SKM-1 (cell line): ENCODE results near the gene CYP27B1.
"Not testable (repeated sequence)": the region's sequence is repeated elsewhere in the genome, so short reads cannot be mapped to it uniquely, and the experiment has no call there.

Experiments used
- DNase-seq: peaks from one replicate; lab custom pipeline; 2025; ENCODE audit not compliant: unreplicated experiment; lab: John Stamatoyannopoulos, UW

CYP27B1 gene

DNA sequence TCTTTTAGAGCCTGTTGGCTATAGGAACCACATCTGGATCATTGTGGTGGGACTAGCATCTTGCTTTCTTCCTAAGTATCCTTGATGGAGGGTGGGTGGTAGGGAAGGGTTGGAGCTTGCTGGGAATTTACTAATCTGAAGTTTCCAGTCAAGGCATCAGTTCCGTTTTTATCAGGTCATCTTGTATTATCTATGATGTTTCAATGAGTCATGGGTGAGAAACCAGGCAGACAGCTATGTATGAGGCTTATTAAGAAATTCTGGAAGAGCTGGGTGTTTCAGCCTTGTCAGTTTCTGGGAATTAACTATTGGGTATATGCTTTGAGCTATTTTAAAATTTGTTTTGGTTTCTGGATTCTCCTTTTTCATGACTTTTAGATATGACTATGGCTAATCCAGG, 27.0 kb upstream of the CYP27B1 start:
- DNase-seq = no peak

DNA sequence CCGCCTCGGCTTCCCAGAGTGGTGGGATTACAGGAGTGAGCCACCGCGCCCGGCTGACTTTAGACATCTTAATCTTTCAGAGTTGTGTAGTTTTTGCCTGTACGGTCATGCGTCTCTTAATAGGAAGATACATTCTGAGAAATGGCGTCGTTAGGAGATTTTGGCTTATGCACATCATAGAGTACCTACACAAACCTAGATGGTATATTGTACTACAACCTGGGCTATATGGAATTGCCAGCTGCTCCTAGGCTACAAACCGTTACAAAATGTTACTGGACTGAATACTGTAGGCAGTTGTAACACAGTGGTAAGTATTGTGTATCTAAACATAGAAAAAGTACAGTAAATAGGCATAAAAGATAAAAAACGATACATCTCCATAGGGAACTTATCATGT, 17.0 kb upstream of the CYP27B1 start:
- DNase-seq = no peak

DNA sequence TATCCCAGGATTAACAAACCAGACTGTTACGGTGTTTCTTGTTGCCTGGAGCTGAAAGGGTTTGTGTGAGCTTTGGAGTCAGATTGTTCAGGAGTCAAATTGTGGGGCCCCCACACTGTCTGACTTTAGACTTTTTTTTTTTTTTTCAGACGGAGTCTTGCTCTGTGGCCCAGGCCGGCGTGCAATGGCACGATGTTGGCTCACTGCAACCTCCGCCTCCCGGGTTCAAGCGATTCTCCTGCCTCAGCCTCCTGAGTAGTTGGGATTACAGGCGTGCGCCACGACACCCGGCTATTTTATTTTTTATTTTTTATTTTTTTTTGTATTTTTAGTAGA, 16.6 kb upstream of the CYP27B1 start:
- no peak for DNase-seq

DNA sequence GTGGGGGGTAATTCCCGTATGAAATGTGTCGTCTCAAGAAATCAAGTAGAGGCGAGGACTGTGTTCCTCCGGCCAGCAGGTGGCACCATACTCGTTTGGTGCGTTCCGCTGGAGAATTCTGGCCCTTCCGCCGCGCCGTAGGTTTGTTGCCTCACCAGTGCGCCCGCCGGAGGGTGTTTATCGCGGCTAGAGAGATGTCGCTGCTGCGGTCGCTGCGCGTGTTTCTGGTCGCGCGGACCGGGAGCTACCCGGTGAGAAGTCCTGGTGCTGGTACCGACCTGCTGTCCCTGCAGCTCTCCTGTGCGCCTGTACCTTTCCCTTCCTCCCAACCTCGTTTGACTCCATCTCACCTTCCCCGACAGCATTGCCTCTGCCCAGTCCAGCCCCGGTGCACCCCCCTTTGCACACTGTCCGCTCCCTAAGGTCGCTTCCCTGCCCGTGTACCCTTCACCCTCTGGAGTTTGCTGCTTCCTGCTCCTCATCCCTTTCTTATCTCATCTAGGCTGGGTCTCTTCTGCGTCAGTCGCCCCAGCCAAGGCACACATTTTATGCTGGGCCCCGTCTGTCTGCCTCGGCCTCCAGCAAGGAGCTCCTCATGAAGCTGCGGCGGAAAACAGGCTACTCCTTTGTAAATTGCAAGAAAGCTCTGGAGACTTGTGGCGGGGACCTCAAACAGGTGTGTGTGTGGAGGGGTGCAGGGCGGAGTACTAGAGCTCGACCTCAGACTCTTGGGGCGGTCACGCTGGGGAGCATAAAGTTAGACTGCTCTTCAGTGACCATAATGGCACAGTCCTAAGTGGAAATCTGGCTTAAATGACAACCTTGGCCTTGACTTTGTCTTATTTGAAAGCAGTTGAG, 16.0 kb upstream of the CYP27B1 start, which contains the start of gene TSFM:
TSFM (plus strand) TSS at position 180 of the 858 bp plus-strand sequence; CDS start at position 195, 15 bp downstream.
- DNase-seq = peak; percentile 48

DNA sequence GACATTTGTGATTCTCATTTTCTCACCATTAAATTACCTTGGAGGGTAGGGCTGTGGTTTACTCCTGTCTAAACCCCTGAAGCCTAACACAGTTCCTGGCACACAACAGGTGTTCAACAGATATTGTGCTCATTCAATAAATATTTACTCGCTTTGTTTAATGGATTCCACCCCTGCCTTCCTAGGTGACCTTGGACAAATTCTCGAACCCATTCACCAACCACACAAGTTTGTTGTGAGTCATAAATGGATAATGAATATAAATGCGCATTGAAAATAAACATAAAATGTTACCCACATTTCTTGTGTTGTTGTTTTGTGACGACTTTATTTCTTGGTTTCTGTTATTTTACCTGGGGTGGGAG, 15.3 kb upstream of the CYP27B1 start:
- no peak for DNase-seq

DNA sequence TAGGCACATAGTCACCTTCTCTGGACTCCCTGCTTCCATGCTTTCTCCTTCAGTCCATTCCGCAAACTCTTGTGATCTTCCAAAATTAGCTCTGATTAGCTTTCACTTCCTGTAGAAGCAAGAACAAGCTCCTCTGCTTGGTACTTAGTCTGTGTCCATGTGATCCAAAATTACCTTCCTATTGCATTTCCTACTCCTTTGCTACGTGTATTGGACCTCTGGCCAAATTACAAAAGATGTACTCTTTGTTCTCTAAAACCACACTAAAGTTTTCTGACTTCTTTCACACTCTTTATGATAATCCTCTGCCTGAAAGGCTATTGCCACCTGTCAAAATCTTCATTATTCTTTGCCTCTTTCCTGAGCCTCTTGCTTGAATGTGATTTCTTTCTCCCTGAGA, 14.9 kb upstream of the CYP27B1 start:
- no peak for DNase-seq

DNA sequence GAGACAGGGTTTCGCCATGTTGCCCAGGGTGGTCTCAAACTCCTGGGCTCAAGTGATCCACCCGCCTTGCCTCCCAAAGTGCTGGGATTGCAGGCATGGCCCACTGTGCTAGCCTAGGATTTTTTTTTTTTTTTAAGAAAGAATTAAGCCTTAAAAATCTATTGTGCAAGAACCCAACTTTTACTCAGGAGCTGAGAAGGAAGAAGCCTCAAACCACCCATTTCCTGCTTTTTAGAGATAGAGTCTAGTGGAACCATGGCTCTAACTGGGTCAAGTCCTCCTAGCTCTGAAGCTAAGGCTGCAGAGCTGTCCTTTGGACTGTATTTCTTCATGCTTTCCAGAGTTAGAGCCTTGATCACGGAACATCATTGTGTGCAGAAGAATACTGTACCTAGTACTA, 14.4 kb upstream of the CYP27B1 start:
- no peak for DNase-seq

DNA sequence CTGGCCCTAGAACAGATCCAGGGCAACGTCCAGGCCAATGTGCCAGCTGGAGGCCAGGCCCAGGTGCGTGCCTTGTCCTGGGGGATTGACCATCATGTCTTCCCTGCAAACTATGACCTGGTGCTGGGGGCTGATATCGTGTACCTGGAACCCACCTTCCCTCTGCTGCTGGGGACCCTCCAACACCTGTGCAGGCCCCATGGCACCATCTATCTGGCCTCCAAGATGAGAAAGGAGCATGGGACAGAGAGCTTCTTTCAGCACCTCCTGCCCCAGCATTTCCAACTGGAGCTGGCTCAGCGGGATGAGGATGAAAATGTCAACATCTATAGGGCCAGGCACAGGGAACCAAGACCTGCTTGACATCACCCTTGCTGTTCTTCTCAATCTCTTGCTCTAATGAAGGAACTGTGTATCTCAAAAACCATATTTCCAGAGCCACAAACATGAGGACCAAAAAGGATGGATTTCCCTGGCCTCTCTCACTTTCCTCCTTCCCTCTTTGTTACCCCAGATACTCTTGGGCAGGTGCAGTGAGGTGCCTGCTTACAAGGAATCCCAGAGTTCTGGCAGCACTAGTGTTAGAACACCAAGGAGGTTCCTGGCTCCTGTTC, 13.5 kb upstream of the CYP27B1 start:
- DNase-seq = no peak

DNA sequence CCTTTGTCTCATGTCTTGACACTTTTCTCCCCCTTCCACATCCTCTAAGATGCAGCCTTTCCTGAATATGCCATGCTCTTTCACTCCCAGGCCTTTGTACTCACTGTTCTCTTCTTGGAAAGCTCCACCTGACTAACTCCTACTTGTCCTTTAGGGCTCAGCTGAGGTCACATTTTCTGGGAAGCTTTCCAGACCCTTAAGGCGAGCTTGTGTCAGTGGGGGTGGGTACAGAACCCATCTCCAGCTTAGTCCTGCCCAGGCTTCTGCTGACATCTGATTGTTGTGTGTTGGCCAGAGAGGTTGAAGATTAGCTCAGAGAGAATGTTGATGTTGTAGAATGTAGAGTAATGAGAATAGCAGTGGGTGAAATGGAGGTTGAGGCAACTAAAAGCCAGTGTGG, 12.9 kb upstream of the CYP27B1 start:
- DNase-seq = no peak

DNA sequence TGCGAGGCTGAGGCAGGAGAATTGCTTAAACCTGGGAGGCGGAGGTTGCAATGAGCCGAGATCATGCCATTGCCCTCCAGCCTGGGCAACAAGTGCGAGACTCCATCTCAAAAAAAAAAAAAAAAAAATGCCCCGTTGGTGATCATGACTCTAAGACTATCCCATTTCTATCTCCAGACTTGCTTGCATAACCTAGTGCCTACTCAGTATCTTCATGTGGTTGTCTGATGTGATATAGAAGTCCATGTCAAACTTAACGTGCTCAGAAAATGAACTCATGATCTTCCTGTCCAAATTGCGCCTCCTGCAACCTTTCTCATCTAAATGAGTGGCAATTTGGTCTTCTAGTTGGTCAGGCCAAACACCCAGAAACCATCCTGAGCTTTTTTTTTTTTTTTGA, 11.0 kb upstream of the CYP27B1 start:
- no peak for DNase-seq

DNA sequence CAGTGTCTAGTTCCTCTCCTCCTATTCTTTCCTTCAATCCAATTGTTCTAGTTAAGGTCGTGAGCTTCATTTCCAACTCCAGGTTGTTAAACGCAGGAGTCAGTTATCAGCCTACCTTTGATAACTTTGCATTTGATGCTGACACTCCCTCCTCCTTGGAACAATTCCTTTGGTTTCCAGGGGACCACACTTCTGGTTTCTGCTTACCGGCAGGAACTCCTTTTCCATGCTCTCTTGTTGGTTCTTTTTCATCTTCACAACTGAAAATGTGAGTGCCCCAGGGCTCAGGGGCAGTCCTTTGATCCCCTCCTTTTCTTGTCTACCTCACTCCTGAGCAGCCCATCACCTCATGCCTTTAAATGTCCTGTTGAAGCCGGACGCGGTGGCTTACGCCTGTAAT, 10.5 kb upstream of the CYP27B1 start:
- DNase-seq = no peak

DNA sequence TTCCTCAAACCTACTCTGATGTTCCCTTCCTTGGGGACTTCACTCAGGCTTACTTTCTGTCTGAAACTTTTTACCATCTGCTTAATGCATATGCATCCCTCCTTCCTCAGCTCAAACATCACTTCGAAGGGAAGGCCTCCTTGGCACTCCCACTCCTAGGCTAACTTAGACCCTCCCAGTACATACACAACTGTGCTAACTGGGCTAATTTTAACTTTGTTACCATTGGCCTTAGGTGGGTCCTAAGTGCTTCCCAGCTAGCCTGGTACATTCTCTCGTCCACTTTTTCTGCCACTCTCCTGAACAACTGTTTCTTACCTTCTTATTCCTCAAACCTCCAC, 9.3 kb upstream of the CYP27B1 start:
- DNase-seq = no peak

DNA sequence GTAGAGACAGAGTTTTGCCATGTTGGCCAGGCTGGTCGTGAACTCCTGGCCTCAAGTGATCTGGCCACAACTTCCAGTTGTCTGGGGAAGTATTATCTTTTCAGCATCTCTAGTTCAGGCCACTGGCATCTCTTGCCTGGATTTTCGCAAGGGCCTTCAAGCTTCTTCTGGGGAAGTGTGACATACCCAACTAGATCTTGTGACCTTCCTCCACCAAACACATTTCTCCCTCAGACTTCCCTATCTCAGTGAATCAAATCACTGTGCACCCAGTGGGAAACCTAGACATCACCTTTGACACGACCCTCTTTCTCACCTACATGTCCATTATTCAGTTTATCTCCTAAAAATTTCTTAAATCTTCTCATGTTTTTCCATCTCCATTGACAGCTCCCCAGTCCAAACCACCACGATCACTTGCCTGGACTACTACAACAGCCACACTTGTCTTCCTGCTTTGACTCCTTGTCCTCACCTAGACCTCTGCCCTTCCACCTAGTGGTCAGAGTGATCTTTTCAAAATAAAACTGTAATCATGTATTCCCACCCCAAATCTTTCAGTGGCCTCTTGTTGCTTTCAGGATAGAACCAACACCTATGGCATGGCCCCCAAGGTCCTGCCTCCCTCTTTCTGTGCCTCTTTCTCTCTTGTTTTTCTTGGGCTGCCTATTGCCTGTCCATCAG, 8.8 kb upstream of the CYP27B1 start:
- peak; percentile 57 for DNase-seq

DNA sequence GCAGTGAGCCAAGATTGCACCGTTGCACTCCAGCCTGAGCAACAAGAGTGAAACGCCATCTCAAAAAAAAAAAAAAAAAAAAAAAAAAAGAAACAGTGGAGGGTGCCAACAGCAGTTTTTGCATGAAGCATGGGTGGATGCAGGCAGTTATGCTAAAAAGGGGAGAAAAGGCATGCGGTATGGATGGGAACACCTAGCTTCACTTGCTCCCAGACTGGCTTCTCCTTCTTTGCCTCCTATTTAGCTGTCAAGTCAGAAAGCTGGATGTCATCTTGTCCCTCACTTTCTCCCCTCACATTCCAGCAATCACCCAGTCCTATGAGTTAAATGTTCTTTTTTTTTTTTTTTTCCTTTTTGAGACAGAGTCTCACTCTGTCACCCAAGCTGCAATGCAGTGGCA, 8.2 kb upstream of the CYP27B1 start:
- DNase-seq = no peak

DNA sequence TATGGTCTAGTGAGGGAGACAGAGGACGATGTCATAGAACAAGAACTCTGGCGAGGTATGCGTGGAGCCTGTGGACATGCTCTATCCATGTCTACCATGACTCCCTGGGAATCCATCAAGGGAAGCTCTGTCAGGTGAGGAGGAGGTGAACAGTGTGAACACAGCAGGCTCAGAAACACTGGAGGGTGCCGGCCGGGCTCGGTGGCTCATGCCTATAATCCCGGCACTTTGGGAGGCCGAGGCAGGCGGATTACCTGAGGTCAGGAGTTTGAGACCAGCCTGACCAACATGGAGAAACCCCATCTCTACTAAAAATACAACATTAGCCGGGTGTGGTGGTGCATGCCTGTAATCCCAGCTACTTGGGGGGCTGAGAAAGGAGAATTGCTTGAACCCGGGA, 7.8 kb upstream of the CYP27B1 start:
- not testable (repeated sequence) for DNase-seq

DNA sequence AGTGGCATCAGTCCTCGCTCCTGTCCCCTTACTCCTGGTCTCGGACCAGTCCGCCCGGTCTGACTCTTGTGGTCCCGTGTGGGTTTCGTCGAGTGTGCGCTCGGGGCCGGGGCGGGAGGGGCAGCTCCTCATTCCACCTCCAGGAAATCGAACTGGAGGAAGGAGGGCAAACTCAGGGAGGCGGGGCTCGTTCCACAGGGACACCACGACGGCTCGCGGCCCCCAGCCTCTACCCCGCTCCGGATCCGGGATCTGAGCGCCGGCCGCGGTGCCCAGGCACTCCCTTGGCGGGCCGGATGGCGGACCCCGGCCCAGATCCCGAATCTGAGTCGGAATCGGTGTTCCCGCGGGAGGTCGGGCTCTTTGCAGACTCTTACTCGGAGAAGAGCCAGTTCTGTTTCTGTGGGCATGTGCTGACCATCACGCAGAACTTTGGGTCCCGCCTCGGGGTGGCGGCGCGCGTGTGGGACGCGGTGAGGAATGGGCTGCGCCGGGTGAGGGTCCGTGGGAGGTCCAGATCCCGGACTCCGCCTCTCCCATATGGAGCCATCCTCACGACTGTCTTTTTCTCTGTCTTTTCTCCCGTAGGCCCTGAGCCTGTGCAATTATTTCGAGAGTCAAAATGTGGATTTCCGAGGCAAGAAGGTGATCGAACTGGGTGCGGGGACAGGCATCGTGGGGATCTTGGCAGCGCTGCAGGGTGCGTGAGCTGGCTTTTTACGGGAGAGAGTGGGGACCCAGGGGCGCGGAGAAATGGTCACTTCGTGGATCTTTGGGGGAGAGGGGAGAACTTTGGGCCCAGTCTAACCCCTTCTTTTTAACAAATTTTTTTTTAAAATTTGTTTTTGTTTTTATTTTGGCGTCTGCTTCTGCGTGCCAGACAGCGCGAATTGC, 5.8 kb upstream of the CYP27B1 start, which contains the start of gene EEF1AKMT3:
EEF1AKMT3 (plus strand) TSS at position 186 of the 894 bp plus-strand sequence; CDS start at position 297, 111 bp downstream.
- no peak for DNase-seq

DNA sequence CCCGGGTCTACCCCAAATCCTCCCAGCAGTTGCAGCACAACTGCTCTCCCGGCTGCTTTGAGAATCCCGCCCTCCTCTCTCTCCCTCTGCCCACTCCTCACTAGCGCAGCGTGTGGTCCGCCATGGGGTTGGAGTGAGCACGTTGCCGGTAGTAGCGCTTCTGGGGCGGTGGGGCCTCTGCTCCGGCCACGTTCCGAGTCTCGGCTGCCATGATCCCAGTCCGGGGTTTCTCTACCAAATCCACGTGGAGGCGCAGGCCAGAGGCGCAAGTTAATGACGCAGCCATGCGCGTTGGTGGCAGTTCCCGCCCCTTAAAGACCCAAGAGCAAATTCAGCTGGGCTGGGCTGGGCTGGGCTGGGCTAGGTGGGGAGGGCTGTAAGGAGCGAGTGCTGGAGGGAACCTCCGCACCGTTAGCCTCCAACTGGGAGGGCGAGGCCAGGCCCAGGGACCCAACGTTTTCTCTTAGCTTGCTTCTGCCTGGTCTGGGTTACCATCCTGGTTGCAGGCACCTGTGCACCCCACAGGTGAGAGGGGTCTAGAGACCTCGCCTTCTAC, 5.1 kb upstream of the CYP27B1 start, which contains the start of gene METTL1:
METTL1 (minus strand) TSS at position 233 of the 556 bp plus-strand sequence; CDS start at position 211, 22 bp downstream.
- DNase-seq = peak; percentile 79

DNA sequence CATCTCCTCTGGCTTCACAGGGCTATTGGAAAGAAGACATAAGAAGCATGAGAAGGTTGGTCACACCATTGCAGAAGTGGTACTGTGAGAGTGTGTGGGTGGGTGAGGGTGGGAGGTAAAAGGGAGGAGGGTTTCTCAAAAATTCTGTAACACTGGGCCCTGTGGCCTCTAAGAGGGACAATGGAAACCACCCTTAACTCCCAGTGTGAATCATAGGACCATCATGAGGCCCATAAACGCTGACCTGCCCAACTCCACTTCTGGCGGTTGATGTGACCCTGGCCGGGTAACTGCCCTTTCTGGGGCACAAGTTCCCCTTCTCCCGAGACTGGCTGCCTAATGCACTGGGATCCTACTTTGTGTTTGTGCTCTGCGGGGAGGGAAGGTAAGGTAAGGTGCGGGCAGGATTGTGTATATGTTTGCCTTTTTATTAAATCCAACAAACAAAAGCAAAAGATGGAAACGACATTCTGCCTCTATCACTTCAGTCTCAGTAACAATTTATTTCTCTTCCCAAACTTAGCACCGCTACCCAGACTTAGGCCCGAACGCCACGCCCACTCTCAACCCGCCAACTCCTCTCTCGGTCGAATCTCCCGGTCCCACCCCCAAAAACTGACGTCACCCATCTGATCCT, 4.5 kb upstream of the CYP27B1 start:
- peak; percentile 53 for DNase-seq

DNA sequence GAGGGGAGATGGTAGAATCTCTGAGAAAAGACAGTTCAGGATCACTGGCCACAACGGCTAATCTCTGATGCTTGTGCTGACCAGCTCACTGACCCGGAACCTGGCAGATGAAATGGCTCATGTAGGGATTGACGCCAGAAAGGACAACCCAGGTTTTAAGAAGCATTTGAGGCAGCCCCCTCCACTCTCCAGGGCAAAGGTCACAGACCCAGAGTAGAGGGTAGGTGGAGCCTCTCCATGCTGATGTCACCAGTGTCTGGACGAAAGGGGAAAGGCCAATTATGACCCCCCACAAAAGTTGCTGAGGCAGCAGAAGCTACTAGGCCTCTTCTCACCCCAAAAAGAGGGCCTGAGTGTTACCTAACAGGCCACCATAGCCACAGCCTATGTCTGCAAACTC, 3.9 kb upstream of the CYP27B1 start:
- no peak for DNase-seq

DNA sequence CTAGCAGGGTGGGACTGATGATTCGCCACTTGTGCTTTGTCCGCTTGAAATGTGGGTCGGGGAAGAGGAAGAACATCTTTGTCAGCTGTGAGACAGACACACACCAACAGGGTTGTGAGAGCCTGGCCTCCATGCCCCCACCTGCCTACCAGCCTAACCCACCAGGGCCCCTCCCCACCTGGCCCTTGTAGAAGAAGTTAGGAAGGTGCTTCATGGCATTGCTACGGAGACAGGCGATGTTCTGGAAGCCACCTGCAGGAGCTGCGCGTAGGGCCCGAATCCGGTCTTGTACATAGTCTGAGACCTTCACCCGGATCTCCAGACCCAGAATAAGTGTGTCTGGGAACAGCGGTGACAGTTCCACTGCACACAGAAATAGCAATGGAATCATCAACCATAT, 2.7 kb upstream of the CYP27B1 start:
- no peak for DNase-seq
